Measurements from ENCODE around the gene NOTCH3.

NOTCH3 gene

GRCh38 chr19:15159251-15159650 lies 41.5 kb downstream of the NOTCH3 start:
- no peak for DNase-seq

GRCh38 chr19:15156391-15156790 lies 44.4 kb downstream of the NOTCH3 start:
- no peak for DNase-seq

- no peak for DNase-seq
Observed at GRCh38 chr19:15155296-15155695, 45.5 kb downstream of the NOTCH3 start.

GRCh38 chr19:15154002-15154612 lies 46.7 kb downstream of the NOTCH3 start:
- DNase-seq, result peak in 1 of 4 experiments; percentile 20

- DNase-seq, result no peak
Observed at GRCh38 chr19:15149737-15150136, 51.1 kb downstream of the NOTCH3 start.

GRCh38 chr19:15147090-15147489 lies 53.7 kb downstream of the NOTCH3 start:
- DNase-seq, result no peak

- DNase-seq, result no peak
Observed at GRCh38 chr19:15144046-15144646, 56.6 kb downstream of the NOTCH3 start.

- no peak for DNase-seq
Observed at GRCh38 chr19:15142313-15142712, 58.5 kb downstream of the NOTCH3 start.

- no peak for DNase-seq
Observed at GRCh38 chr19:15141143-15141542, 59.7 kb downstream of the NOTCH3 start.

GRCh38 chr19:15138427-15138826 lies 62.4 kb downstream of the NOTCH3 start:
- DNase-seq, result no peak

- DNase-seq, result no peak
Observed at GRCh38 chr19:15137777-15138176, 63.0 kb downstream of the NOTCH3 start.

GRCh38 chr19:15136234-15136954 lies 64.4 kb downstream of the NOTCH3 start:
- DNase-seq, result no peak

- no peak for DNase-seq
Observed at GRCh38 chr19:15129856-15130585, 70.8 kb downstream of the NOTCH3 start.

- DNase-seq, result no peak
Observed at GRCh38 chr19:15128162-15128770, 72.5 kb downstream of the NOTCH3 start.

GRCh38 chr19:15126131-15126910 lies 74.5 kb downstream of the NOTCH3 start:
- DNase-seq, result no peak

GRCh38 chr19:15125232-15126067 lies 75.3 kb downstream of the NOTCH3 start:
- peak; percentile 92 to 94 (median 94) for DNase-seq

GRCh38 chr19:15124572-15125231 lies 76.1 kb downstream of the NOTCH3 start:
- DNase-seq, result no peak

- DNase-seq, result no peak
Observed at GRCh38 chr19:15123900-15124299, 76.9 kb downstream of the NOTCH3 start.

- no peak for DNase-seq
Observed at GRCh38 chr19:15123031-15123890, 77.5 kb downstream of the NOTCH3 start.

All from activated CD4-positive, CD25-positive, alpha-beta regulatory T cell (primary cell).